22Rv1 (cell line): ENCODE measurements around the gene COMMD10.

Source experiments
- H3K27ac ChIP-seq: fragments of 450-650 bp; 2 replicates; pipeline ENCODE4 v1.5.1; 2017
- ZFX ChIP-seq: fragments of 450-650 bp; IDR thresholded peaks from 2 replicates; pipeline ENCODE4 v1.6.1; 2017; ENCODE audit warnings: antibody characterized with exemption, borderline replicate concordance
- TF ChIP-seq, protein P1 (sequence below): fragments of 450-650 bp; IDR thresholded peaks from 2 replicates; pipeline ENCODE4 v1.5.1; 2017; ENCODE audit warnings: mild to moderate bottlenecking

COMMD10 gene

GRCh38 chr5:116157902-116158301 lies 73.1 kb downstream of the COMMD10 start:
- H3K27ac ChIP-seq, result no peak overlapping the region
- TF ChIP-seq ZFX, result no peak
- TF ChIP-seq, protein P1, sequence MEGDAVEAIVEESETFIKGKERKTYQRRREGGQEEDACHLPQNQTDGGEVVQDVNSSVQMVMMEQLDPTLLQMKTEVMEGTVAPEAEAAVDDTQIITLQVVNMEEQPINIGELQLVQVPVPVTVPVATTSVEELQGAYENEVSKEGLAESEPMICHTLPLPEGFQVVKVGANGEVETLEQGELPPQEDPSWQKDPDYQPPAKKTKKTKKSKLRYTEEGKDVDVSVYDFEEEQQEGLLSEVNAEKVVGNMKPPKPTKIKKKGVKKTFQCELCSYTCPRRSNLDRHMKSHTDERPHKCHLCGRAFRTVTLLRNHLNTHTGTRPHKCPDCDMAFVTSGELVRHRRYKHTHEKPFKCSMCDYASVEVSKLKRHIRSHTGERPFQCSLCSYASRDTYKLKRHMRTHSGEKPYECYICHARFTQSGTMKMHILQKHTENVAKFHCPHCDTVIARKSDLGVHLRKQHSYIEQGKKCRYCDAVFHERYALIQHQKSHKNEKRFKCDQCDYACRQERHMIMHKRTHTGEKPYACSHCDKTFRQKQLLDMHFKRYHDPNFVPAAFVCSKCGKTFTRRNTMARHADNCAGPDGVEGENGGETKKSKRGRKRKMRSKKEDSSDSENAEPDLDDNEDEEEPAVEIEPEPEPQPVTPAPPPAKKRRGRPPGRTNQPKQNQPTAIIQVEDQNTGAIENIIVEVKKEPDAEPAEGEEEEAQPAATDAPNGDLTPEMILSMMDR, result no peak

GRCh38 chr5:116159006-116159405 lies 74.2 kb downstream of the COMMD10 start:
- TF ChIP-seq, protein P1, result no peak
- no peak for TF ChIP-seq ZFX
- no peak overlapping the region for H3K27ac ChIP-seq

GRCh38 chr5:116174111-116174510 lies 89.3 kb downstream of the COMMD10 start:
- TF ChIP-seq ZFX, result no peak
- TF ChIP-seq, protein P1, result no peak
- H3K27ac ChIP-seq, result no peak overlapping the region

- no peak for TF ChIP-seq ZFX
- TF ChIP-seq, protein P1, result no peak
- no peak overlapping the region for H3K27ac ChIP-seq
Measured at GRCh38 chr5:116176121-116176520, 91.3 kb downstream of the COMMD10 start.

GRCh38 chr5:116178925-116179324 lies 94.1 kb downstream of the COMMD10 start:
- no peak overlapping the region for H3K27ac ChIP-seq
- TF ChIP-seq, protein P1, result no peak
- TF ChIP-seq ZFX, result no peak

GRCh38 chr5:116209166-116209565 lies 124.3 kb downstream of the COMMD10 start:
- no peak overlapping the region for H3K27ac ChIP-seq
- TF ChIP-seq ZFX, result no peak
- TF ChIP-seq, protein P1, result no peak

- no peak for TF ChIP-seq ZFX
- TF ChIP-seq, protein P1, result no peak
Measured at GRCh38 chr5:116212225-116212624, 127.4 kb downstream of the COMMD10 start.

More at GRCh38 chr5:116212225-116212624, 127.4 kb downstream of the COMMD10 start:
- H3K27ac ChIP-seq, result no peak overlapping the region
